Stimulated activated memory B cell treated with anti-CD40 and anti-IgM and Interleukin-4, amounts not matched to agents 10 μg/mL and 1 μg/mL and 100 μg/mL, for 72 hours (primary cell): ENCODE data around the gene RET.

Experiments
- ATAC-seq: fragments of 150-1000 bp; cut with Tn5 transposase; 2 replicates; pipeline ENCODE4 v1.10.0; 2021
- H3K27ac Mint-ChIP-seq: one replicate; pipeline ENCODE4 v1.8.0; 2022; ENCODE audit warnings: mild to moderate bottlenecking, mixed read lengths
- H3K27me3 Mint-ChIP-seq: one replicate; pipeline ENCODE4 v1.8.0; 2022; ENCODE audit warnings: mixed read lengths
- H3K36me3 Mint-ChIP-seq: one replicate; pipeline ENCODE4 v1.8.0; 2022; ENCODE audit warnings: mixed read lengths
- H3K4me1 Mint-ChIP-seq: one replicate; pipeline ENCODE4 v1.8.0; 2022; ENCODE audit warnings: mixed read lengths
- H3K4me3 Mint-ChIP-seq: one replicate; pipeline ENCODE4 v1.8.0; 2022; ENCODE audit warnings: mild to moderate bottlenecking, moderate library complexity, mixed read lengths
- H3K9me3 Mint-ChIP-seq: one replicate; pipeline ENCODE4 v1.8.0; 2022; ENCODE audit warnings: mixed read lengths

Gene RET

DNA sequence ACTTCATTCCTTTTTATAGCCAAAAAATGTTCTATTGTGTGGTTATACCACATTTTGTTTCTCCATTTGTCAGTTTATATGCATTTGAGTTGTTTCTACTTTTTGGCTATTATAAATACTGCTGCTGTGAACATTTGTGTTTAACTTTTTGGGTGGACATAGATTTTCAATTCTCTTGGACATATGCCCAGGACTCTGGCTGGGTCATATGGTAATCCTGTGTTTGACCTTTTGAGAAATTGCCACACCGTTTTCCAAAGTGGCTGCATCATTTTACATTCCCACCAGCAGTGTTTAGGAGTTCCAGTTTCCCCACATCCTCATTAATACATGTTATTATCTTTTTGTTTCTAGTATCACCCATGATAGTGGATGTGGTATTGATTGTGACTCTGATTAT lies 100.7 kb downstream of the RET start:
- Mint-ChIP-seq H3K27ac (no peak overlapping the region), H3K36me3 (peaks cover 95% of the 10 kb centered on the region), H3K4me1 (no peaks in the 10 kb centered on the region), H3K27me3 (no peaks in the 10 kb centered on the region), H3K9me3 (peaks cover 10% of the 10 kb centered on the region), H3K4me3 (no peak overlapping the region)
- no peak for ATAC-seq
